ENCODE measurements around the gene AP2M1.

The AP2M1 gene

GRCh38 chr3:184230081-184230602 is 55.5 kb downstream of the AP2M1 start:
- DNase-seq: peak; percentile 46

- peak; percentile 34 for DNase-seq
These were observed 56.2 kb downstream of the AP2M1 start for GRCh38 chr3:184230603-184231528.

GRCh38 chr3:184231671-184232070 is 57.0 kb downstream of the AP2M1 start:
- DNase-seq: no peak

GRCh38 chr3:184233127-184233843 is 58.6 kb downstream of the AP2M1 start:
- no peak for DNase-seq

All from retina (tissue), 1 donor.